Measurements from ENCODE around the gene PMM2. TPM values are rescaled to one million over a fixed set of nuclear protein-coding genes. Genes with fewer than 3 reads are reported as not detected.

The PMM2 gene
- total and polyA plus RNA-seq, 2 donors from 2014 or later, result 21.5 to 39.5 TPM

DNA sequence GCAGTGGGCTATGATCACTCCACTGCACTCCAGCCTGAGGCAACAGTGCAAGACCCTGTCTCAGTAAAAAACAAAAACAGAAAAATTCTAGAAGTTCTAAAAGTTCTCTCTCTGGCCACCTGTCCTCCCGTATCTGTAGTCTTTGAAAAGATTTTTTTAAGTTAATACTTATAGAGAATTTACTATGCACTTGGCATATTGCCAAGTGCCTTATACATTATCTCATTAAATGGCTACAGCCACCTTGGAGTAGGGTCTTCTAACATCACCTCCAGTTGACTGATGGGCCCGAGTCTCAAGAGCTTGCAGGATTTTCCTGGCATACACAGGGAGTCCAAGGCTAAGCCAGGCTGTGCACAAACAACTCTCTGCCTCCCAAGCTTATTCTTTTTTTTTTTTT, 44.9 kb upstream of the PMM2 start:
- H3K4me3 ChIP-seq (ENCODE audit: low read length in 3 of 3), result no peak overlapping the region
- no peak overlapping the region for H3K27ac ChIP-seq (ENCODE audit: low read depth in 2 of 2, low read length in 2 of 2)

DNA sequence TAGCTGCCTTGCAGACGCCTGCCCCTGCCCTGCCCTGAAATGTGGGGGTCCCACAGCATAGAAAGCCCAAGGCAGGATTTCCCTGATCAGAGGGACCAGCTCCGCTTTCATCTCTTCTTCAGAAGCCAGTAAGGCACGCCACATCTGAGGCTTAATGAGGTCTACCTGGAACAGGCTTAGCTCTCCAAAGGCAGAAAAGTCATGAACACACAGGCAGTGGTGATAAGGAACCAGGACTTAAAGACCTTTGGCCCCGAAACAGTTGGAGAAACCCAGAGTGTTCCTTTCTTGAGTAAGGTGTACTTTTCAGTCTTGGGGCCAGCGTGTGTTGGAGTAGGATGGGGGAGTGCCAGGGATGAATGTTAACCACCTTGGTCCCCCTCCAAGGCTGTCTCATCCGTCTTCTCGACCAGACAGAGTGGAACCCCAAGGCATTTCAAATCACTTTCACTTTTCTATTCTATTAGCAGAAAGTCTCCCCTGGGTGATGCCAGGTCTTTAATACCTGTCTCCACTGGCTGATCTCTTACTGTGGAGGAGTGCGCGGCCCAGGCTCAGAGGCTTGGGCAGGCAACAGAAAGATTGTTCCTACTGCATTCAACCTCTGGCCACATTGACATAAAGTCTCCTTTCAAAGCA, 44.1 kb upstream of the PMM2 start:
- Histone ChIP-seq H3K4me1 (ENCODE audit: control insufficient read depth in 2 of 3, insufficient read depth in 2 of 3, low read depth in 1 of 3, low read length in 3 of 3) (no peaks in the 10 kb centered on the region), H3K27ac (ENCODE audit: low read depth in 2 of 2, low read length in 2 of 2) (no peak overlapping the region), H3K9ac (ENCODE audit: low read length in 3 of 3) (no peak overlapping the region), H3K9me3 (ENCODE audit: control insufficient read depth in 2 of 3, insufficient read depth in 1 of 3, low read length in 3 of 3) (no peaks in the 10 kb centered on the region), H3K36me3 (ENCODE audit: control insufficient read depth in 2 of 3, insufficient read depth in 3 of 3, low read length in 3 of 3) (peaks cover 0 to 26% (median 8%) of the 10 kb centered on the region in 3 donors), H3K27me3 (ENCODE audit: control insufficient read depth, insufficient read depth, low read length) (no peaks in the 10 kb centered on the region), H3K4me3 (ENCODE audit: low read length in 3 of 3) (no peak overlapping the region)
- DNase-seq, result no peak
- intact Hi-C loops (cut with DNase I), result no loop called here
- TF ChIP-seq, protein P1, sequence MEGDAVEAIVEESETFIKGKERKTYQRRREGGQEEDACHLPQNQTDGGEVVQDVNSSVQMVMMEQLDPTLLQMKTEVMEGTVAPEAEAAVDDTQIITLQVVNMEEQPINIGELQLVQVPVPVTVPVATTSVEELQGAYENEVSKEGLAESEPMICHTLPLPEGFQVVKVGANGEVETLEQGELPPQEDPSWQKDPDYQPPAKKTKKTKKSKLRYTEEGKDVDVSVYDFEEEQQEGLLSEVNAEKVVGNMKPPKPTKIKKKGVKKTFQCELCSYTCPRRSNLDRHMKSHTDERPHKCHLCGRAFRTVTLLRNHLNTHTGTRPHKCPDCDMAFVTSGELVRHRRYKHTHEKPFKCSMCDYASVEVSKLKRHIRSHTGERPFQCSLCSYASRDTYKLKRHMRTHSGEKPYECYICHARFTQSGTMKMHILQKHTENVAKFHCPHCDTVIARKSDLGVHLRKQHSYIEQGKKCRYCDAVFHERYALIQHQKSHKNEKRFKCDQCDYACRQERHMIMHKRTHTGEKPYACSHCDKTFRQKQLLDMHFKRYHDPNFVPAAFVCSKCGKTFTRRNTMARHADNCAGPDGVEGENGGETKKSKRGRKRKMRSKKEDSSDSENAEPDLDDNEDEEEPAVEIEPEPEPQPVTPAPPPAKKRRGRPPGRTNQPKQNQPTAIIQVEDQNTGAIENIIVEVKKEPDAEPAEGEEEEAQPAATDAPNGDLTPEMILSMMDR (IDR thresholded peaks at IDR 0.05; ENCODE audit: borderline replicate concordance, extremely low read depth, insufficient read depth), result no peak
- FAIRE-seq, result no peak

More for the DNA sequence above, 44.9 kb upstream of the PMM2 start:
- DNase-seq, result no peak
- no peaks in the 10 kb centered on the region for H3K9me3 ChIP-seq (ENCODE audit: control insufficient read depth in 2 of 3, insufficient read depth in 1 of 3, low read length in 3 of 3)
- H3K27me3 ChIP-seq (ENCODE audit: control insufficient read depth, insufficient read depth, low read length), result no peaks in the 10 kb centered on the region
- TF ChIP-seq, protein P1 (IDR thresholded peaks at IDR 0.05; ENCODE audit: borderline replicate concordance, extremely low read depth, insufficient read depth), result no peak
- H3K9ac ChIP-seq (ENCODE audit: low read length in 3 of 3), result no peak overlapping the region
- intact Hi-C loops (cut with DNase I), result no loop called here
- H3K36me3 ChIP-seq (ENCODE audit: control insufficient read depth in 2 of 3, insufficient read depth in 3 of 3, low read length in 3 of 3), result peaks cover 0 to 21% (median 8%) of the 10 kb centered on the region in 3 donors
- FAIRE-seq, result no peak
- no peaks in the 10 kb centered on the region for H3K4me1 ChIP-seq (ENCODE audit: control insufficient read depth in 2 of 3, insufficient read depth in 2 of 3, low read depth in 1 of 3, low read length in 3 of 3)

DNA sequence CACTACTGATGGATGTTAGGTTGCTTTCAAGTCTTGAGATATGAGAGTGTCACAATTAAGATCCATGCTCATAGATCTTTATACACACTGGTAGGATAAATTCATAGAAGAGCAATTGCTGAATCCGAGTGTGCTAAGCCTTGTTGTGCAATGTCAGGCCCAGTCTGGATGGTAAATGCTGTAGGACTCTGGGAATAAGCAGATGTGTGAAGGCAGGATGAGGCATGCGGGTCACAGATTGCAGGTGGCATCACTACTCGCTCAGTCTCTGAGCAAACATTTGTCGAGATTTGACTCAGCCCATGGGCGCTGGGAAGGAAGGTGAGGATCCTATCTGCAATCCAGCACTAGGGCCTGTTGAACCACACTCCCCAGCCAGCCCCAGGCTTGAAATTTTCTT, 40.9 kb upstream of the PMM2 start:
- intact Hi-C loops (cut with DNase I), result no loop called here
- DNase-seq (no peak), FAIRE-seq (no peak)
- Histone ChIP-seq H3K9ac (ENCODE audit: low read length in 3 of 3) (no peak overlapping the region), H3K27ac (ENCODE audit: low read depth in 2 of 2, low read length in 2 of 2) (no peak overlapping the region), H3K27me3 (ENCODE audit: control insufficient read depth, insufficient read depth, low read length) (no peaks in the 10 kb centered on the region), H3K4me1 (ENCODE audit: control insufficient read depth in 2 of 3, insufficient read depth in 2 of 3, low read depth in 1 of 3, low read length in 3 of 3) (no peaks in the 10 kb centered on the region), H3K9me3 (ENCODE audit: control insufficient read depth in 2 of 3, insufficient read depth in 1 of 3, low read length in 3 of 3) (no peaks in the 10 kb centered on the region), H3K4me3 (ENCODE audit: low read length in 3 of 3) (no peak overlapping the region), H3K36me3 (ENCODE audit: control insufficient read depth in 2 of 3, insufficient read depth in 3 of 3, low read length in 3 of 3) (peaks cover 0 to 17% (median 8%) of the 10 kb centered on the region in 3 donors)
- TF ChIP-seq, protein P1 (IDR thresholded peaks at IDR 0.05; ENCODE audit: borderline replicate concordance, extremely low read depth, insufficient read depth), result no peak

DNA sequence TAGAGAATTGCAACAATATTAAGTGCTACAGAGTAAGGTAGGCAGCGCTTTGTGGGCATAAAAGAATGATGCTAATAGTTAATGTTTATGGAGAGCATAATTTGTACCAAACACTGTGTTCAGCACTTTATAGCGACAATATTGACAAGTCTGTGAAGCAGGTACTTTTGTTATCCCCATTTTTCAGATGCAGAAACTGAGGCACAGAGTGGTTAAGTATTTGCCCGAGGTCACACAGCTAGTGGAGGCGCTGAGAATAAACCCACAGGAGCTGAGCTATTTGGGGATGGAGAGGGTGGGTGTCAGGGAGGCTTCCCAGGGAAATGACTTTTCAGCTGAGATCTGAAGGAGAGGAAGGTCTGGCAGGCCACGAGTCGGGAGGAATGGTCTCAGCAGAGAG, 39.6 kb upstream of the PMM2 start:
- no peak for DNase-seq
- H3K4me1 ChIP-seq (ENCODE audit: control insufficient read depth in 2 of 3, insufficient read depth in 2 of 3, low read depth in 1 of 3, low read length in 3 of 3), result no peaks in the 10 kb centered on the region
- intact Hi-C loops (cut with DNase I), result no loop called here
- H3K9me3 ChIP-seq (ENCODE audit: control insufficient read depth in 2 of 3, insufficient read depth in 1 of 3, low read length in 3 of 3), result no peaks in the 10 kb centered on the region
- peaks cover 0 to 17% (median 8%) of the 10 kb centered on the region in 3 donors for H3K36me3 ChIP-seq (ENCODE audit: control insufficient read depth in 2 of 3, insufficient read depth in 3 of 3, low read length in 3 of 3)
- TF ChIP-seq, protein P1 (IDR thresholded peaks at IDR 0.05; ENCODE audit: borderline replicate concordance, extremely low read depth, insufficient read depth), result no peak
- H3K27ac ChIP-seq (ENCODE audit: low read depth in 2 of 2, low read length in 2 of 2), result no peak overlapping the region
- no peak for FAIRE-seq
- no peak overlapping the region for H3K9ac ChIP-seq (ENCODE audit: low read length in 3 of 3)
- H3K4me3 ChIP-seq (ENCODE audit: low read length in 3 of 3), result no peak overlapping the region
- no peaks in the 10 kb centered on the region for H3K27me3 ChIP-seq (ENCODE audit: control insufficient read depth, insufficient read depth, low read length)

Measured in kidney (tissue), 14 donors.